B cell (primary cell): ENCODE data around the gene LAP3. TPM values are rescaled to one million over a fixed set of nuclear protein-coding genes. Genes with fewer than 3 reads are reported as not detected.
"Not testable (repeated sequence)": the region's sequence is repeated elsewhere in the genome, so short reads cannot be mapped to it uniquely, and the experiment has no call there.

Experiments
- ATAC-seq: fragments of 200-7000 bp; cut with Tn5 transposase; one replicate; pipeline ENCODE4 v1.10.0; 2021; ENCODE audit warnings: low read depth, mild to moderate bottlenecking, moderate number of reproducible peaks, moderate library complexity
- CTCF ChIA-PET: fragments of 350-600 bp; sonication (Branson Sonifier 250); formaldehyde crosslinking; loops from one replicate; lab custom pipeline; 2021; ENCODE audit warnings: antibody characterized with exemption, inconsistent platforms; lab: Charles Lee
- POLR2A ChIA-PET: fragments of 350-600 bp; sonication (Branson Sonifier 250); formaldehyde crosslinking; loops from one replicate; lab custom pipeline; 2021; ENCODE audit warnings: antibody characterized with exemption; lab: Charles Lee
- DNase-seq: peaks from one replicate; pipeline ENCODE4 v3.0.0; 2013
- H2AFZ ChIP-seq: 2 replicates; pipeline ENCODE4 v1.6.1; 2012; ENCODE audit warnings: mild to moderate bottlenecking, low read depth, low read length; ENCODE audit not compliant: insufficient read depth, poor library complexity, severe bottlenecking
- H3K27ac ChIP-seq, 2 donors: 1 replicate in 1 of 2; 2 replicates in 1 of 2; pipeline ENCODE4 v1.5.1; 2012 to 2013; ENCODE audit warnings: low read length in 2 of 2, mild to moderate bottlenecking in 2 of 2, moderate library complexity in 1 of 2
- H3K27me3 ChIP-seq, 4 experiments: fragments of 200-600 bp in 1 of 4; sonication (generic) in 1 of 4; replicated peaks in 1 of 4; 1 replicate in 2 of 4; 2 replicates in 2 of 4; pipeline versions ENCODE4 v1.6.1 to v1.7.0; 2013 to 2016; ENCODE audit warnings: low read length in 3 of 4, mild to moderate bottlenecking in 2 of 4, mixed read lengths in 1 of 4, moderate library complexity in 1 of 4; ENCODE audit not compliant: insufficient read depth in 4 of 4, control insufficient read depth in 3 of 4; ENCODE audit errors: control extremely low read depth in 1 of 4
- H3K36me3 ChIP-seq, 2 experiments: replicated peaks in 1 of 2; 1 replicate in 1 of 2; 2 replicates in 1 of 2; pipeline versions ENCODE4 v1.6.1 to v1.7.1; 2013; ENCODE audit warnings: low read length in 1 of 2; ENCODE audit not compliant: insufficient read depth in 2 of 2, control insufficient read depth in 1 of 2; ENCODE audit errors: control extremely low read depth in 1 of 2, extremely low read depth in 1 of 2
- H3K4me1 ChIP-seq, 2 donors: fragments of 200-600 bp in 1 of 2; sonication (generic) in 1 of 2; 1 replicate in 1 of 2; 2 replicates in 1 of 2; pipeline versions ENCODE4 v1.5.1 to v1.6.1; 2013 to 2017; ENCODE audit warnings: low read length in 2 of 2; ENCODE audit not compliant: control insufficient read depth in 2 of 2, insufficient read depth in 2 of 2
- H3K4me2 ChIP-seq: replicated peaks from 2 replicates; pipeline ENCODE3; 2012; ENCODE audit warnings: mild to moderate bottlenecking, low read depth, low read length; ENCODE audit not compliant: poor library complexity, severe bottlenecking
- H3K4me3 ChIP-seq, 5 experiments: fragments of 200-600 bp in 1 of 5; sonication (generic) in 1 of 5; 1 replicate in 3 of 5; 2 replicates in 2 of 5; pipeline versions ENCODE4 v1.5.1 to v1.7.0; 2011 to 2016; ENCODE audit warnings: low read length in 4 of 5, mild to moderate bottlenecking in 4 of 5, low read depth in 2 of 5, control low read depth in 1 of 5, moderate library complexity in 1 of 5; ENCODE audit not compliant: insufficient read depth in 1 of 5; ENCODE audit errors: control extremely low read depth in 1 of 5, extremely low read depth in 1 of 5
- H3K79me2 ChIP-seq: fragments of 200-600 bp; sonication (generic); one replicate; pipeline ENCODE4 v1.6.0; 2016; ENCODE audit warnings: low read length; ENCODE audit not compliant: control insufficient read depth, insufficient read depth
- H3K9ac ChIP-seq: fragments of 200-600 bp; sonication (generic); 2 replicates; pipeline ENCODE4 v1.6.1; 2017; ENCODE audit warnings: mild to moderate bottlenecking, low read length, moderate library complexity
- H3K9me3 ChIP-seq, 3 donors: one replicate each; pipeline versions ENCODE4 v1.6.1 to v1.7.1; 2013; ENCODE audit warnings: low read length in 2 of 3; ENCODE audit not compliant: control insufficient read depth in 2 of 3, insufficient read depth in 1 of 3; ENCODE audit errors: control extremely low read depth in 1 of 3
- H4K20me1 ChIP-seq: 2 replicates; pipeline ENCODE4 v1.6.0; 2012; ENCODE audit warnings: mild to moderate bottlenecking, low read length; ENCODE audit not compliant: insufficient read depth, control insufficient read depth, poor library complexity, severe bottlenecking
- H3K27ac Mint-ChIP-seq: one replicate; pipeline ENCODE4 v1.8.0; 2021; ENCODE audit warnings: mixed read lengths
- H3K27me3 Mint-ChIP-seq: one replicate; pipeline ENCODE4 v1.8.0; 2021; ENCODE audit warnings: mixed read lengths
- H3K4me1 Mint-ChIP-seq: one replicate; pipeline ENCODE4 v1.8.0; 2021; ENCODE audit warnings: mixed read lengths
- H3K4me3 Mint-ChIP-seq: one replicate; pipeline ENCODE4 v1.8.0; 2021; ENCODE audit warnings: mixed read lengths
- H3K9me3 Mint-ChIP-seq: one replicate; pipeline ENCODE4 v1.8.0; 2022; ENCODE audit warnings: mixed read lengths; ENCODE audit not compliant: insufficient read depth
- CTCF ChIP-seq: fragments of 200-600 bp; IDR thresholded peaks from one replicate; pipeline ENCODE4 v1.8.0; 2022; ENCODE audit warnings: antibody characterized with exemption, mild to moderate bottlenecking
- EZH2 ChIP-seq: IDR thresholded peaks from 2 replicates; pipeline ENCODE4 v1.6.1; 2012; ENCODE audit warnings: borderline replicate concordance, low read depth, mild to moderate bottlenecking, moderate library complexity, low read length; ENCODE audit not compliant: insufficient read depth, poor library complexity, severe bottlenecking
- WGBS: methylation state at CpG from one replicate; pipeline ENCODE4 v1.1.5; 2013; ENCODE audit warnings: missing lambda C conversion rate; ENCODE audit not compliant: insufficient coverage; 5-methylcytosine and 5-hydroxymethylcytosine counted together
- intact Hi-C: fragments of 100-400 bp; cut with micrococcal nuclease; formaldehyde crosslinking; loops from one replicate; pipeline ENCODE4 v1.10.0; 2022
- polyA plus RNA-seq: library from polyadenylated mRNA; depleted of rRNA; stranded (reverse); fragments of >200 nt; gene quantifications from 2 replicates; pipeline ENCODE4 v1.2.3, GENCODE V29; 2012
- total RNA-seq, 2 donors: library from RNA; stranded (reverse); fragments of 120-200 nt in 1 of 2; gene quantifications; 1 replicate in 1 of 2; 2 replicates in 1 of 2; pipeline versions ENCODE4 v1.2.3 to v1.2.4, GENCODE V29; 2013 to 2022

Gene LAP3
- total and polyA plus RNA-seq, 2 donors (not counting 1 experiment from before 2014, with no cell fraction given) = 18.4 to 30.1 TPM

GRCh38 chr4:17535906-17536305, 41.1 kb upstream of the LAP3 start:
- no peak overlapping the region for H3K27ac ChIP-seq
- Mint-ChIP-seq H3K27me3 (peaks cover 11% of the 10 kb centered on the region), H3K27ac (no peak overlapping the region), H3K9me3 (no peaks in the 10 kb centered on the region), H3K4me3 (no peak overlapping the region), H3K4me1 (no peaks in the 10 kb centered on the region)
- WGBS = no CpG with 5 or more reads among the region's 3 CpGs
- no peaks in the 10 kb centered on the region for H4K20me1 ChIP-seq
- TF ChIP-seq CTCF (no peak), EZH2 (no peak)
- DNase-seq = no peak
- peaks cover 0 to 2% (median 0%) of the 10 kb centered on the region in 4 experiments for H3K27me3 ChIP-seq
- H3K36me3 ChIP-seq = no peaks in the 10 kb centered on the region
- POLR2A ChIA-PET = no interaction called here
- CTCF ChIA-PET = no interaction called here
- H3K9me3 ChIP-seq = peaks cover 0 to 1% (median 0%) of the 10 kb centered on the region in 3 donors
- no peak for ATAC-seq
- no peak overlapping the region for H3K9ac ChIP-seq
- H2AFZ ChIP-seq = no peak overlapping the region
- H3K4me1 ChIP-seq = no peaks in the 10 kb centered on the region
- no peak overlapping the region for H3K4me3 ChIP-seq
- no peaks in the 10 kb centered on the region for H3K79me2 ChIP-seq
- H3K4me2 ChIP-seq = no peak overlapping the region
- intact Hi-C loops = no loop called here

GRCh38 chr4:17537060-17537459, 39.9 kb upstream of the LAP3 start:
- DNase-seq, H3K36me3 ChIP-seq, H3K4me2 ChIP-seq, H3K27ac Mint-ChIP-seq, H3K27me3 ChIP-seq, CTCF ChIA-PET, H3K4me3 ChIP-seq, intact Hi-C loops, H3K27ac ChIP-seq, H3K4me1 ChIP-seq, H3K79me2 ChIP-seq, H3K4me1 Mint-ChIP-seq, H3K27me3 Mint-ChIP-seq, POLR2A ChIA-PET, ATAC-seq, H3K4me3 Mint-ChIP-seq, H3K9me3 Mint-ChIP-seq, H4K20me1 ChIP-seq, H3K9me3 ChIP-seq, H3K9ac ChIP-seq, H2AFZ ChIP-seq: not testable (repeated sequence)
- 86% methylated on average over 2 of the region's 6 CpGs for WGBS
